HK-2 (cell line): Measurements from ENCODE around the gene BCAS1.

ENCODE experiments used
- DNase-seq: peaks from one replicate; pipeline ENCODE4 v3.0.0-alpha.2; 2018; ENCODE audit not compliant: unreplicated experiment

Gene BCAS1

DNA sequence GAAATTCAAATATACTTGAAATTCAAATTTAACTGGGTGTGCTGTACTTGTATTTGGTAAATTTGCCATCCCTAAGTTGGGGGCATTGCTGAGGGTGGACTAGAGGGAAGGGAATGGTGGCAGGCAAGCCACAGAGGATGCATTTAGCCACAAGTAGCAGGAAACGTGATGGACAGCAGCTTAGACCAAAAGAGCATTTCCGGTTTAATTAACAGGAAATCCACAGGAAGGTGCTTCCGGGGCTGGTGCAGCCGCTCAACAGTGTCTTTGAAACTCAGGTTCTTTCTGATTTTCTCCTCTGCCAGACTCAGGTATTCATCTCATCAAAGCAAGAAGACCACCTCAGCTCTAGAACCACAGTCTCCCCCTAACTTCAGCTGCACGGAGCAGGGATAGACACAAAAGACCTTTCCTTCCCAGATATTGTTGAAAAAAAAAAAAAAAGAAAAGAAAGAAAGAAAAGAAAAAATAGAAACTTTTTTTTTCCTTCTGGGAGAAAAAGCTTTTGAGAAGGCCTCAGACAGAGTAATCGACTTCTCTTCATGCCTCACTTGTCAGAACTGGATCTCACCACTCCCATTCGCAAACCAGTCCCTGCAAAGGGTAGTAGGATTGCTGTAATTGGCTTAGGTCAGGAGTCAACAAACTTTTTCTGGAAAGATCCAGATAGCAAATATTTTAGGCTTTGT is 8.0 kb upstream of the BCAS1 start:
- no peak for DNase-seq

DNA sequence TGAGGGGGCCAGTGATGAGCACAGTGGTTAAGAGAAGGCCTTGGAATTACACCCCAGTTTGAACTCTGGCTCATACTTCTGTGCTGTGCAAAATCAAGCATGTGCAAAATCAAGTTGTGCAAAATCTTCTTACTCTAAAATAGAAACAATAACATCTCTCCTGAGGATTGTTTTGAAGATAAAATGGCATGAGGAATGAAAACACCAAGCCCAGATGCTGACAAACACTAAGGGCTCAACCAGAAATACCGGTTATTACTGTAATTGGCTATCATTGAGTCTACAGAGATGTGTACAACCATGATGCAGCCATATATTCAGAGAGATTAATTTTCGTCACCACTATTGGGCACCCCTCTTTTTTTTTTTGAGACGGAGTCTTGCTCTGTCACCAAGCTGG is 5.9 kb upstream of the BCAS1 start:
- DNase-seq = no peak

DNA sequence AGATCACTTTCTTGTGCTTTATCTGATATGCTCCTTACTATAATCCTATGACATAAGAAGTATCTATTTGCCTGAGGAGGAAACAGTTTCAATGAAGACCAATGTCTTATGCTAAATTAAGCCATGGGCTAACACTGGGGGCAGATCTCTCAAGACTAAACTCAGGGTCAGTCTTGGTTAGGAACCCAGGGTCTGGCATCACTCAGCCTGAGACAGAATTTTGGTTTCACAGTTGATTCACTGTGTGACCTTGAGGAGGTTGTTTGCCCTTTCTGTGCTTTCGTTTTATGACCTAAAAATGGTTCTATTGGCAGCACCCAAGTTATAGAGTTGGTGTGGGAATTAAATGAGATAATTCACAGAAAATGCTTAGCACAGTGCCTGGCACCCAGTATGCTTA is 4.9 kb upstream of the BCAS1 start:
- DNase-seq = no peak

DNA sequence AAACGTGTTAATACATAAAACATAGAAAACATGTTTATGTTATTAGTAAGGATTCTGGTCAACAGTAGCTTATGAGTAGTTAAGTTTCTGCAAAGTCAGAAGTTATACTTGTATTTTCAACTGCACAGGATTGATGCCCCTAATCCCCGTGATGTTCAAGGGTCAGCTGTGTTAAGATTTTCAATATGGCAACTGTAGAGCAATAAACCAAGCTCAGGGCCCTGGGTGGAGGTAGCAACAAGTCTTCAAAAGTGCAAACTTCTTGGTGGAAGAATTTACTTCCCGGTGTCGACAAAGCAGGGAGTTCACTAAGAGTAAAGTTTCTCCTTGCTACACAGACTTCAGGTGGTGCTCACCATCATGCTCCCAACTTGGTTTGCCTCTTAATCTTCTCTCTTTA is 4.1 kb upstream of the BCAS1 start:
- no peak for DNase-seq

DNA sequence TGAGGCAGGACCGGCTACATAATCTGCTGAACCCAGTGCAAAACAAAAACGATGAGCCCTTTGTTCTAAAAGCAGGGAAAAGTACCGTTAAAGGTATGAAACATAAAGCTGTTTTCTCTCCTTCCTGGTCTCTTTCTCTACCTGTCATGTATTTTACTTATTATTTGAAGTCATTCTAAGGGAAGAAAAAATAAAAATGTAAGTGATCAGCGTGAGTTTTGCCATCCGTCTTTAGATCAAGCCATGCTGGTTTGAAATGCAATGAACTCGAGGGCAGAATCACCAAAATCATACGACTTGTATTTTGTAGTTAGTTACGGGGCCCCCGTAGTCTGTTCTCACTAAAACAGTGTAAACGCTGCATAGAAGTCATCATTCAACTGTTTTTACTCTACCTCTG is 2.9 kb upstream of the BCAS1 start:
- DNase-seq = no peak

DNA sequence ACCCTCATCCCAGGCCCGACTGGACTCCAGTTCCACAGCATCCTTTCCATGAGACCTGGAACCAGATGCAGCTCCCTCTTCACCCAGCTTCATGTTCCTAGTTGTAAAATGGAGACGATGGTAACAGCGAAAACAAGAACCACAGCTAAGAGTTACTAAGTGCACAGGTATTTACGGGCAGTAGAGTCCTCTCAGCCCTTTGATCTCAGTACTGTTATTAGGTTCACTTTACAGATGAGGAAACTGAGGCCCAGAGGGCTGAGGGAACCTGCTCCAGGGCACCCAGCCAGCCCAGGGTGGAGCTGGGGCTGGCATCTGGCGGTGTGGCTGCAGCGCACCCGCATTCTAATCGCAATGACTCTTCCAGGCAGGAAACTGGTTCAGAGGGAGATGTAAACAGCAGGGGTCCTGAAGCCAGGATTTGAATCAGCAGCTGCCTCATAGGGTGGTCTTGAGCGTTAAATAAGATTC is 858 bp downstream of the BCAS1 start:
- no peak for DNase-seq

DNA sequence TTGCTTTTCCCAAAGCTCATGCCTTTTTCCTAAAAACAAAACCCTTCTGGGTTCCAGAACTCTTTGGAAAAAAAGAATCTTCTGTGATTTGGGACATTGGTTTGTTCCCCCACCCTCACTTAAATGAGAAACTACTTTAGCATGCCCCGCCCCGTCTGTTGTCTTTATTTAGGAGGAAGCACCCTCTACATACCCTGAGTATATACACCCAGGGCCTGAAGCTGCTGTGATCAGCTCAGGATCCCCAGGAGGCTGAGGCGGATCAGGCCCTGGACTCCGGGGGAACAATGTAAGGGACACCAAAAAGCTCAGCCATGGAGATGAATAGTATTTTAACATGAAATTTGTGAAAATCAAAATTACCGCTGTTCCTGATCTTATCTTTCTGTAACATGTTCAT is 1.4 kb downstream of the BCAS1 start:
- DNase-seq = no peak

DNA sequence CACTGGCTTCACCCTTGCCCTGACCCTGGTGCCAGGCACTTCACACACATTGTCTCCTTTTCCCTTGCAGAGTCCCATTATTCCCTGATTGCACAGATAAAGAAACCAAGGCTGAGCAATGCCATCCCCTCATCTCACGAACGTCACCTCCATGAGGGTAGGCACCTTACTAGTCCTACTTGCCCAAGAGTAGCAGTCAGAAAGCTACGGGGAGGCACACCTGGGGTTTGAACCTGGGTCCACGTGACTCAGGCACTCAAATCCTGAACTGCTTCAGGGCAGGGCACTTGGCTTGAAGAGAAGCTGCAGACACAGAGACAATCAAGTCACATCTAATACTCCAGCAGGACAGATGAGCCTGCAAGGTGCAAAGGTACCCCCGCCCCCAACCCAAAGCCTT is 1.9 kb downstream of the BCAS1 start:
- no peak for DNase-seq

DNA sequence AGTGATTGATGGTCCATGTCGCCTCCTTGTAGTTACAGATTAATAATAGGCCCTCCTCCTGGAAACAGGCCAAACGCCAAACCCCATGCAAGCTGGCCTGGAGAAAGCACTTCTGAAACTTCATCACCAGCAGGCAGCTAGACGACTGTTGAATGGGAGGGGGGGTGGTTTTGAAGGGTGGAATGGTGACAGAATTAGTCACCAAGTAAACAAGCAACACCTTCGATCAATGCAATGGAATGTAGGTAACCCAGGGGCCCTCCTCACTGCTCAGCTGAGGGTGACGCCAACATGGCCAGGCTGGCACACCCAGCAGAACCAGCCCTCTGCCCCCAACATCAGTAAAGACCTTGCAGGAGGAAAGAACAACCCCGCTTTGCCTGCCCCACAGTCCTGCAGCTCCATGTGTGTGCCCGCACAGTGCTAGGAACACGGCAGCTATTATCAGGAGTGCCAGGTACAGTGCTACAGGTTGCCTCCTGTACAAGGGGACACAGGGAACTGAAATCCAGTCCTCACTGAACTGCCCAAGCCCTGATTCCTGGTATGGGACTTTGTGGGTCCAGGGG is 2.7 kb downstream of the BCAS1 start:
- peak; percentile 98 for DNase-seq

DNA sequence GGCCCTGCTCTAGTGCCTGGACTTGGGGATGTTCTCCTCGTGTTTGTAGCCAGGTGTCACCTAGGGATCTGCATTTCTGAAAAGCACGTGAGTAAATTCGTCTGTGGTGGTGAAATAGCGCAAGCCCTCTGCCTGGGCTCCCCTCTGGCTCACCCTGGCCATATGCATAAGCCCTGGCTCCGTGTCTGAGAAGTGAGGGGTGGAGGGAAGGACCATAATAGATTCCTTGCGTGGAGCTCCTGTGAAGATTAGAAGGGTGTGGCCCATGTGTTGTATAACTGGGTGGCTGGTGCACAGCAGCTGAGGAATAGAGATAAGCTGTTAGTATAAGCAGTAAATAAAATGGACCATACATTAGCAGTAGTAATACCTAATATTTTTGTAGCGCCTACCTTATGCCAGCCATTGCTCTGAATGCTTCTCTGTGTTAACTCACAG is 4.8 kb downstream of the BCAS1 start:
- no peak for DNase-seq

DNA sequence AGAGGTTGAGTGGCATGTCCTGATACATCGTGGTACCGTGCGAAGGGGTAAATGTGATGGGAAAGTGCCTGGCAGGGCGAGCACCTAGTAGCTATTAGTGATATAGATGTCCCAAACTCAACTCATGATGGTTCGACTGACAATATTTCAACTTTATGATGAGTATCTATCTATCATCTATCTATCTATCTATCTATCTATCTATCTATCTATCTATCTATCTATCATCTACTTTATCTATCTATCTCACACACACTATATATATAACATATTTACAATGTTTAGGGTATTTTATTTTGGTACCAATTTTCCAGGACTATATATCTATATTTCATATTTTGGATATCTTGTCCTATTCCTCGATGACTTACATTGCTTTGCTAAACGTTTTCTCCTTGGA is 5.5 kb downstream of the BCAS1 start:
- no peak for DNase-seq

DNA sequence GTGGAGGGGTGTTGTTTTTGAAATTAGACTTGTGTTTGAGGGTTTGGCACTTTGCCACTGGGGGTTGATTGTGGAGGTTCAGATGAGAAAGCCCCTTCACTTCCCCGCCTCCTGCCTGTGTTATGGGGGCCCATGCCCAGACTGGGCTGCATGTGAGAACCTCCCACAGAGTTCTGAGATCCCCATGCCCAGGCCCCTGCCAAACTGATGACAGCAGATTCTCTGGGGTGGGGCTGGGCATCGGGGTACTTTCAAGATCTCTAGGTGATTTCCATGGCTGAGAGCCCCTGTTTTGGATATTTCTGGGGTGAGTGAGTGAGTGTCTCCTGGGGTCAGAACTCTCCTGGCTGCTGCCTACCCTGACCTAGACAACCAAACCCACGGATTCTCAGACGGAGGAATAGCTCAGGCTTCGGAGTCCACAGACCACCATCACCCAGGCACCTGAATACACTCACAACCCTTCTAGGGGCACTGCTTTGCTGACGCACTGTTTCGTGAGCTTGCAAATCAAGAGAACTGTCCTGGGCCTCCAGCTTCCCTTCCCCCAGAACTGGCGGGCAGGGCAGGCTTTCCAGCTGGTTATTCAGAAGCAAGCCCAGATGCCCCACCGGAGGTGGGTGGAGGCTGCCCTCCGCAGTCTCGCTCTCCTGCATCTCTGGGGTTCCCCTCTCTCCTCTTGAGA is 6.3 kb downstream of the BCAS1 start:
- DNase-seq = no peak

DNA sequence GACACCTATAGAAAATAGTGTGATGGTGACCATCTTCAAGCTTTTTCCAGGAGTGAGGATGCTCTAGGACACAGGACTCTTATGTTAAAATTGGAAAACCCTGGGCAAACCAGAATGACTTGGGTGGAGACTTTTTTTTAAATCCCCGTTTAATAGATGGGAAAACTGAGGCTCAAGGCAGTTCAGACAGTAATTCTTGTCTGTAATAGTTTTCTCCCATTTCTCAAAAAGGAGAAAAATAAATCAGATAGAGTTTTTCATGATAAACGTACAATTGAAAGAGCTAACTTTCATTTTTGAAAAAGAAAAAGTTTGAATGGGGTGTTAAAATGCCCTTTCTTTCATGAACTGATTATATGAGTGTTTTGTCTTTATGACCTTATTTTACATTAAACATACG is 6.8 kb downstream of the BCAS1 start:
- DNase-seq = no peak

DNA sequence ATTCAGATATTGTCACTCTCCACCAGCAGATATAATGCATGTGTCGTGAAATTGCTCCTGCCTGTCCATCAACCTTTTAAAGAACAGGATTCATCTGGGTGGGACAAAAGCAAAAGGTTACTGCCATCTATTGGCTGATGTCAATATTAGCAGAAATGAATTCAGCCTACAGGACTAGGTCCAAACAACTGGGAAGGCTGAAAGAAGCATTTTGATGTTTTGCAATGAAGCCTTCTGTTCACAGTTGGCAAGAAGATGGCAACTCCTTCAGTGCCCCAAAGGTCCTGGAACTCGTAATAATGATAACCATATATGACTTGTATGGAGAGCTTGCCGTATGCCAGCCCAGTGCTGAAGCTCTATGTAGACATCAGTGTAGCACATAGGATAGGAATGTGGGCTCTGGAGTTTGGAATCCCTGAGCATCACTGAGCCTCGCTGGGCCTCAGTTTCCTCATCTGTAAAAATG is 7.5 kb downstream of the BCAS1 start:
- peak; percentile 25 for DNase-seq

DNA sequence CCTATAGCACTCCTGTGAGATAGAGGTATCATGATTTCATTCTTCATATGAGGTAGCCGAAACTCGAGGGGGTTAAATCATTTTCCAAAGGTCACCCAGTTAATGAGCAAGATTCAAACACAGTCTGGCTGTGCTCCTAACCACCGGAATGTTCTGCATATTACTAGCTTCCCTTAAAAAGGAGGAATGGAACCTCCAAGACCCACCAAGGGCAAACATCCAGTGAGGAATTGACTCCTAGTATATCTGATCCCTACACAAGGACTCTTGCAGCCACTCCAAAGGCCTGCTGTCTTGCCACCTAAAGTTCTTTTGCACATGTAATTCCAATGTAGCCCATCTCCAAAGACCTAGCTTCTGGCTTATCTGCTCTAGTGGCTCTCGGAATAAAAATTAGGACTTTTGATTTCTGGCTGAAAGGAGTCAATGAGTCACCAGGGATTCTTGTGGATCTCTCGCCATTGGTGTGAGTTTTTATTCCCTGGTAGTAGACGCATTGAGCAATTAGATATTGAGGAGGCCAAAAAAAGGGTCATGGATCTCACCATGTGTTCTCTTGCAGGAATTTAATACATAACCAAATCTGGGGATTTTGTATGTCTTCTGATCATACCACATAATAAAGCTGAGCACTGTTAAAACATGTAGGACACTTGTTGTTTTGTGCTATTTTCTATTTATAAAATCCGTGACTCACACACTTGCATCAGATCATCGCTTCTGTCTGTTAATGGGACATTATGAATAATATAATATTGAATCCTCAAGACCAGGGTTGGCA is 9.1 kb downstream of the BCAS1 start:
- no peak for DNase-seq

DNA sequence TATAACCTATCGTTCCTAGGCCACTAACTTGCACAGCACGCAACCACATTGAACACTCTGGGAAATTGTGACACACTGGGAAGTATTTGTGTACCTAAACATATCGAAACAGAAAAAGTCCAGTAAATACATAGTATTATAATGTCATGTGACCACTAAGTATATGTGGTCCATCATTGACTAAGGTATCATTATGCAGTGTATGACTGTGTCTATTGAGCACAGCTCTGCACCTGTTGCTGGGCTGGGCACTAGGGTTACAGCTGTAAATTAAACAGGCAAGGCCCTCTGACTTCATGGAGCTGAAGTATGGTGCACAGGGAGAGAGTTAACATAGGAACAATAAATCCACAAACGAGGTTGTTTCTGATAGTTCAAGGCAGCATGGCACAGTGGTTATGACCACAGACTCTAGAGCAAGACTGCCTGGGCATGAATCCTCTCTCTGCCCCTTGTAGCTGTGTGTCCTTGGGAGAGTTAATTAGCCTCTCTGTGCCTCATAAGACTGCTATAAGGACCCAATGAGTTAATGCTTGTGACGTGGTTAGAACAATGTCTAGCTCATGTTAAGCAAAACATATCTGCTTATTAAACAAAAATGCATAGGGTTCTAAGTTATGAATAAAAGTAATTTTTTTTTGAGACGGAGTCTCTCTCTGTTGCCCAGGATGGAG is 10.6 kb downstream of the BCAS1 start:
- DNase-seq = no peak

DNA sequence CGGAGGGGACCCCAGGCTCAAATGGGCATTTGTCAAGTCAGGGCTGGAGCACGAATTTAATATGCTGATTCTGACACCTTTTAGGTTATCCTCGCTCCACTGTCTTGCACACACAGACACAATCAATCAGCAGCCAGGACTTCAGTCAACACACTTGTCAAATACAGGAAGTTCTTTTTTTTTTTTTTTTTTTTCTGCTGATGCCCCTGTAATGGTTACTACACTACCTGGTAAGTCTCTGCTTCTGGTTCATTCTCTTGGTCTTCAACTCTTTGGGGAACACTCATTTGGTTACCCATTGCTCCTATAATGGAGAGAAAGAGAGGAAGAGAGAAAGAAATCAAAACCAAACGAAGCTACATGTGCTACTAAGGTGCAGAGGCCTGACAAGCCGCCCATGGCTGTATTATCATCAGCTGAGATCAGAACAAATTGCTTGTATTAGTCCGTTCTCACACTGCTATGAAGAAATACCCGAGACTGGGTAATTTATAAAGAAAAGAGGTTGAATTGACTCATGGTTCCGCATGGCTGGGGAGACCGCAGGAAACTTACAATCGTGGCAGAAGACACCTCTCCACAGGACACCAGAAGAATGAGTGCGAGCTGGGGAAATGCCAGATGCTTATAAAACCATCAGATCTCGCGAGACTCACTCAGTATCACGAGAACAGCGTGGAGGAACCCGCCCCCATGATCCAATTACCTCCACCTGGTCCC is 11.8 kb downstream of the BCAS1 start:
- peak; percentile 59 for DNase-seq

DNA sequence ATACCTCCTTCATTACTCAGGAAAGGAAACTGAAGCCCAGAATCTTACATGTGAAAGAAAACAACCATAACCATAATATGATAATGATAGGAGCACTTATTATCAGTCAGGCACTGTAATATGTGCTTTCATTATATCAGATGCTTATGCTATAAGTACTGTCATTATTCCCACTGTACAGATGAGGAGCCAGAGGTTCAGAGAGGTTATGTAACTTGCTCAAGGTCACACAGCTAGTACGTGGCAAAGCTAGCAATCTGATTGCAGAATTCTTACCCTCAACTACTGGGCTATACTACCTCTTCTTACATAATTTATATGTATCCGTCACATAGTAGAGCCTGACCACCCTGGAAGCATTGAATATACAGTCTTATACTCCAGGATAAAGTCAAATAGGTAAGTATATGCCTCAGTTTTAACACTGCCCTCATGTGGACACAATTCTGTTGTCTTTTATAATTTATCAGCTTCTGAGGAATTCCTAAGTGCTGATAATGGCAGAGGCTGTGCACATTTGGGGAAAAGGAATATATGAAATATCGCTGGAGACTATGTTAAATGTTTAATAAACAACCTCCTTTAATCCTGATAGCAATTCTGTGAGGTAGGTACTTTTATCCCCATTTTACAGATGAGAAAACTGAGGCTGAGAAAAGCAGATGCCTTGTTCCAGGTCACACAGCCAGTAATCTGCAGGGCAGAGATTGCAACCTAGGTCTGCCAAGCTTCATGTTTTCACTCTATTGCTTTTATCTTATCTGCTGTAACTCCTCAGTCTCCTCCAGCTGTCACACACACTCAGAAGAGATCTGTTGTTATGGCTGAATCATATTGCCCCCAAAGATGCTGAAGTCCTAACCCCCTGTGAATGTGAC is 13.4 kb downstream of the BCAS1 start:
- DNase-seq = no peak

DNA sequence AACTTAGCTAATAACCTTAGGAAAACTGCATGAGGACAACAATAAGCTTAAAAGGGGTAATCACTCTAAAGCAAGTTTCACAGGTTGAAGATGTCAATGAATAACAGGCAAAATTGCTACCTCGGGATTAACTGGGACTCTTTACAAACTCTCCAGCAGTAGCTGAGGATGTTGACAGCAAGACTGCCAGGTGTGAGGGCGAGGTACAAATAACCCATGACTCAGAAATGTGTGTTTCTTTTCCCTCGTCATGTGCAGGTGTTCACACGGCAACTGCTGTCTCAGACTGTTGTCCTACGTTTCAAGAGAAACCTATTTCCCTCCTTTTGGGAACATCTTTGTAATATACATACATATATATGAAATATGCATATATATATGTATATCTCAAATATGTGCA is 15.9 kb downstream of the BCAS1 start:
- no peak for DNase-seq

DNA sequence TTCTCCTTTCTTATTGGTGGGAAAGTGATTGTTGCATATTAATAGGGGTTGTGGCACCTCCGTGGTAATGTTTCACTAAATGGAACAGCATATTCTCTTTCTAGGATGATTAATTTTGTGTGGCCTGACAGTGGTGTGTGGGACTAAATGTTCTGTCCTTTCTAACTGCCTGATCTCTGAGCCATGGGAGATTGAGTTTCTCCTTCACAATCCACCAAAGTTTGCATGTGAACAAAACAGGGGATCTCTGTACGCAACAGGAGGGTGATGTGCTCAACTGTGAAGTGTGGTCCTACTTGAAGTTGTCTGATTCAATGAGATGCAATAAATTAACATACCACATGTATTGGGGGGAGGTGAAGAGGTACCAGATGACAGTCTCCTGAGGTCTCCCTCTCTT is 19.3 kb downstream of the BCAS1 start:
- no peak for DNase-seq
